Measurements from ENCODE around the gene FRMD3.

Gene FRMD3

GRCh38 chr9:83270116-83270515, 268.1 kb downstream of the FRMD3 start:
- no peak for DNase-seq (ENCODE audit: low read depth)
- no peak for TF ChIP-seq CTCF (IDR thresholded peaks at IDR 0.05; ENCODE audit: control insufficient read depth, extremely low read depth, insufficient read depth)
- H3K4me3 ChIP-seq (ENCODE audit: low read depth, low read length), result no peak overlapping the region

GRCh38 chr9:83267741-83268140, 270.5 kb downstream of the FRMD3 start:
- DNase-seq (ENCODE audit: low read depth), result no peak
- no peak overlapping the region for H3K4me3 ChIP-seq (ENCODE audit: low read depth, low read length)
- TF ChIP-seq CTCF (IDR thresholded peaks at IDR 0.05; ENCODE audit: control insufficient read depth, extremely low read depth, insufficient read depth), result no peak

- DNase-seq (ENCODE audit: low read depth), result no peak
- no peak overlapping the region for H3K4me3 ChIP-seq (ENCODE audit: low read depth, low read length)
- no peak for TF ChIP-seq CTCF (IDR thresholded peaks at IDR 0.05; ENCODE audit: control insufficient read depth, extremely low read depth, insufficient read depth)
Observed at GRCh38 chr9:83266666-83267496, 271.3 kb downstream of the FRMD3 start.

- no peak overlapping the region for H3K4me3 ChIP-seq (ENCODE audit: low read depth, low read length)
- DNase-seq (ENCODE audit: low read depth), result no peak
- no peak for TF ChIP-seq CTCF (IDR thresholded peaks at IDR 0.05; ENCODE audit: control insufficient read depth, extremely low read depth, insufficient read depth)
Observed at GRCh38 chr9:83266331-83266665, 271.9 kb downstream of the FRMD3 start.

GRCh38 chr9:83264315-83264714, 273.9 kb downstream of the FRMD3 start:
- TF ChIP-seq CTCF (IDR thresholded peaks at IDR 0.05; ENCODE audit: control insufficient read depth, extremely low read depth, insufficient read depth), result no peak
- DNase-seq (ENCODE audit: low read depth), result no peak
- no peak overlapping the region for H3K4me3 ChIP-seq (ENCODE audit: low read depth, low read length)

GRCh38 chr9:83259558-83259957, 278.6 kb downstream of the FRMD3 start:
- no peak for DNase-seq (ENCODE audit: low read depth)
- TF ChIP-seq CTCF (IDR thresholded peaks at IDR 0.05; ENCODE audit: control insufficient read depth, extremely low read depth, insufficient read depth), result no peak
- no peak overlapping the region for H3K4me3 ChIP-seq (ENCODE audit: low read depth, low read length)
